ENCODE data around the gene PPP2R1B.

Gene PPP2R1B

DNA sequence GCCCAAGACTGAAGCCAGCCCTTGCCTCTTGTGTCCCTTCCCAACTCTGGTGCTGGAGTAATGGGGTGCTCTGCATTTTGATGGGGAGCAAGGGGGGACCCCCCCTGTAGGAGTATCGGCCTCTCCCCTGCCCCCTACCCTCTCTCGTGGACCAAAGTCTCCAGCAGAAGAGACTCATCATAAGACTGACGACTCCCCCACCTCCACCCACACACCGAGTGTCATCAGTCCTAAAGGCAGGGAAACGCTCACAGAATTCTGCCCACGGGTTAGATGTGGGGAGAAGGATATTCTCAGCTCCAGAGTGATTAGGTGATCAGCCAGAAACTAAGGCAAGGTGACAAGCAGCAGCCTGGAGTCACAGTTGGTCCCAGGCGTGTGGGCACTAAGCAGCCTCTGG lies 38.8 kb downstream of the PPP2R1B start:
- H3K27me3 ChIP-seq (ENCODE audit: insufficient read depth, low read depth), result no peaks in the 10 kb centered on the region
- no peaks in the 10 kb centered on the region for H3K79me2 ChIP-seq (ENCODE audit: insufficient read depth, low read depth)
- TF ChIP-seq, protein P1, sequence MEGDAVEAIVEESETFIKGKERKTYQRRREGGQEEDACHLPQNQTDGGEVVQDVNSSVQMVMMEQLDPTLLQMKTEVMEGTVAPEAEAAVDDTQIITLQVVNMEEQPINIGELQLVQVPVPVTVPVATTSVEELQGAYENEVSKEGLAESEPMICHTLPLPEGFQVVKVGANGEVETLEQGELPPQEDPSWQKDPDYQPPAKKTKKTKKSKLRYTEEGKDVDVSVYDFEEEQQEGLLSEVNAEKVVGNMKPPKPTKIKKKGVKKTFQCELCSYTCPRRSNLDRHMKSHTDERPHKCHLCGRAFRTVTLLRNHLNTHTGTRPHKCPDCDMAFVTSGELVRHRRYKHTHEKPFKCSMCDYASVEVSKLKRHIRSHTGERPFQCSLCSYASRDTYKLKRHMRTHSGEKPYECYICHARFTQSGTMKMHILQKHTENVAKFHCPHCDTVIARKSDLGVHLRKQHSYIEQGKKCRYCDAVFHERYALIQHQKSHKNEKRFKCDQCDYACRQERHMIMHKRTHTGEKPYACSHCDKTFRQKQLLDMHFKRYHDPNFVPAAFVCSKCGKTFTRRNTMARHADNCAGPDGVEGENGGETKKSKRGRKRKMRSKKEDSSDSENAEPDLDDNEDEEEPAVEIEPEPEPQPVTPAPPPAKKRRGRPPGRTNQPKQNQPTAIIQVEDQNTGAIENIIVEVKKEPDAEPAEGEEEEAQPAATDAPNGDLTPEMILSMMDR (conservative IDR thresholded peaks at IDR 0.05; ENCODE audit: low read depth, low read length), result no peak
- no peaks in the 10 kb centered on the region for H3K36me3 ChIP-seq (ENCODE audit: insufficient read depth)
- H3K4me1 ChIP-seq (ENCODE audit: low read depth, poor library complexity, severe bottlenecking), result no peaks in the 10 kb centered on the region
- no peak overlapping the region for H3K4me3 ChIP-seq (IDR thresholded peaks at IDR 0.05; ENCODE audit: insufficient read depth, low read depth, low read length)
- H2AFZ ChIP-seq (ENCODE audit: low read depth), result no peak overlapping the region
- H3K27ac ChIP-seq, result no peak overlapping the region
- H4K20me1 ChIP-seq (ENCODE audit: insufficient read depth), result no peaks in the 10 kb centered on the region
- no peak overlapping the region for H3K4me2 ChIP-seq
- no peak overlapping the region for H3K9ac ChIP-seq

DNA sequence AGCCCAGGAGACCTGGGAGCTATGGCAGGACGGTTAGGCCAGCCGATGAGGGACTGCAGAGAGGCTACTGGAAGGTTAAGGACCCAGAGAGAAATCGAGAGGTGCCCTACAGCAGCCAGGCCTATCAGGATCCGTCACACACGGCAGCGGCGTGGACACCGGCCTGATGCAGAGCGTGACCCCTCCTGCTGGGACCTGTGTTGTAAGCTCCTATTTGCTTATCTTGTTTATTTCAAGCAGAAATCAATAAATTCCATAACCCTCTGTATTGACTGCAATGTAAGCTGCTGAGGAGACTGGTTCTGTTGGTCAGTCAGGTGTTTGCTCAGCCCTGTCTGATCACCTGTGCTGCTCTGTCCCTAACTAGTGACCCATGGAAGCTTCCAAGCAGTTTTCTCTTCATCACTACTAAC lies 39.9 kb downstream of the PPP2R1B start:
- H3K27ac ChIP-seq, result no peak overlapping the region

DNA sequence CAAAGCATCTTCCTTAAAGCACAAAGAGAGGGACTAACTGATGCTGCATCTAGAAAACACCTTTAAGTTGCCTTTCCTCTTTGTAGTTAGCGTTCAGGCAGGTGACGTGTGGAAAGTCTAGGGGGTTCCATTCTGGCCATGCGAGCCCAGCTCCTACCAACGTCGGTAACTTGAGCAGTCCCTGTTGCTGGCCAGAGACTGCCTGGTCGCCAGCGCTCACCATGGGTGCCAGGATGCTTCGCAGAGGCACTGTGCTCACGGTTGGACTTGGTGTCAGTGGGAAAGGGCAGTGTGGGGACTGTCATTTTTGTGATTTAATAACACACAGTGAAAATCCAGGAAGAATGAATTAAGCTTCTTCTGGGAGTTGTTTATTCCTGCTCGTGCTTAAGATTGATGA lies 40.6 kb downstream of the PPP2R1B start:
- H3K4me2 ChIP-seq, result no peak overlapping the region
- H3K27me3 ChIP-seq (ENCODE audit: insufficient read depth, low read depth), result no peaks in the 10 kb centered on the region
- no peaks in the 10 kb centered on the region for H3K79me2 ChIP-seq (ENCODE audit: insufficient read depth, low read depth)
- no peaks in the 10 kb centered on the region for H3K36me3 ChIP-seq (ENCODE audit: insufficient read depth)
- H3K27ac ChIP-seq, result no peak overlapping the region
- no peaks in the 10 kb centered on the region for H4K20me1 ChIP-seq (ENCODE audit: insufficient read depth)
- no peak overlapping the region for H2AFZ ChIP-seq (ENCODE audit: low read depth)
- no peak overlapping the region for H3K9ac ChIP-seq
- no peak overlapping the region for H3K4me3 ChIP-seq (IDR thresholded peaks at IDR 0.05; ENCODE audit: insufficient read depth, low read depth, low read length)
- H3K4me1 ChIP-seq (ENCODE audit: low read depth, poor library complexity, severe bottlenecking), result no peaks in the 10 kb centered on the region
- TF ChIP-seq, protein P1 (conservative IDR thresholded peaks at IDR 0.05; ENCODE audit: low read depth, low read length), result no peak

More for the DNA sequence above, 39.9 kb downstream of the PPP2R1B start:
- H3K36me3 ChIP-seq (ENCODE audit: insufficient read depth), result no peaks in the 10 kb centered on the region
- no peak overlapping the region for H3K9ac ChIP-seq
- no peaks in the 10 kb centered on the region for H3K27me3 ChIP-seq (ENCODE audit: insufficient read depth, low read depth)
- H3K4me2 ChIP-seq, result no peak overlapping the region
- no peaks in the 10 kb centered on the region for H3K4me1 ChIP-seq (ENCODE audit: low read depth, poor library complexity, severe bottlenecking)
- H4K20me1 ChIP-seq (ENCODE audit: insufficient read depth), result no peaks in the 10 kb centered on the region
- TF ChIP-seq, protein P1 (conservative IDR thresholded peaks at IDR 0.05; ENCODE audit: low read depth, low read length), result no peak
- no peak overlapping the region for H2AFZ ChIP-seq (ENCODE audit: low read depth)
- H3K4me3 ChIP-seq (IDR thresholded peaks at IDR 0.05; ENCODE audit: insufficient read depth, low read depth, low read length), result no peak overlapping the region
- no peaks in the 10 kb centered on the region for H3K79me2 ChIP-seq (ENCODE audit: insufficient read depth, low read depth)

DNA sequence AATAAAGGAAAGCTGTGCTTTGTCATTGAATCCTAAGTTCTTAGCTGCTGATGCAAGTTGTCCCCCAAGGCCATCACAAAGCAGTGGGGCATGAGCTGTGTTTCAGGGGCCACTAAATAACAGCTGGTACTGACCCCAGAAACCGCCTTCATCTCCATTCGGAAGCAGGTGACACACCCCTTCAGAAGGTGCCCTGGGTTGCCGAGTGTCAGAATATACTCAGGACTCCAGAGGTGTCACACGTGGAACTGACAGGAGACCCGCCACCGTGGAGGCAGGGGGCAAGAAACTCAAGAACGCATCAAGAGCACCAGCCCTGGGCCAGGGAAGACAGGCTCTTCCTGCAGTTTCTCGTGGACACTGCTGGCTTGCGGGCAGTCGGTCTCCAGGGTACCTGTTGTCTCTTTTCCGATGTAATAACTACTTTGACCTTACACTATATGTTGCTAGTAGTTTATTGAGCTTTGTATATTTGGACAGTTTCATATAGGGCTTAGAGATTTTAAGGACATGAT lies 41.5 kb downstream of the PPP2R1B start:
- H3K27me3 ChIP-seq (ENCODE audit: insufficient read depth, low read depth), result no peaks in the 10 kb centered on the region
- H4K20me1 ChIP-seq (ENCODE audit: insufficient read depth), result no peaks in the 10 kb centered on the region
- no peak overlapping the region for H3K4me2 ChIP-seq
- no peaks in the 10 kb centered on the region for H3K79me2 ChIP-seq (ENCODE audit: insufficient read depth, low read depth)
- no peaks in the 10 kb centered on the region for H3K36me3 ChIP-seq (ENCODE audit: insufficient read depth)
- no peaks in the 10 kb centered on the region for H3K4me1 ChIP-seq (ENCODE audit: low read depth, poor library complexity, severe bottlenecking)
- H3K9ac ChIP-seq, result no peak overlapping the region
- H2AFZ ChIP-seq (ENCODE audit: low read depth), result no peak overlapping the region
- TF ChIP-seq, protein P1 (conservative IDR thresholded peaks at IDR 0.05; ENCODE audit: low read depth, low read length), result no peak
- no peak overlapping the region for H3K4me3 ChIP-seq (IDR thresholded peaks at IDR 0.05; ENCODE audit: insufficient read depth, low read depth, low read length)
- H3K27ac ChIP-seq, result no peak overlapping the region
